Kidney (tissue), 14 donors: ENCODE measurements around the gene SH3PXD2A. TPM values are rescaled to one million over a fixed set of nuclear protein-coding genes. Genes with fewer than 3 reads are reported as not detected.
"Not testable (repeated sequence)": the region's sequence is repeated elsewhere in the genome, so short reads cannot be mapped to it uniquely, and the experiment has no call there.

ENCODE experiments used
- DNase-seq, 5 donors: peaks; one replicate each; pipeline ENCODE4 v3.0.0-alpha.2; 2013 to 2020
- FAIRE-seq: peaks from 2 replicates; lab custom pipeline; 2012; peaks lifted over from hg19 to GRCh38; lab: Jason Lieb, UNC
- H3K27ac ChIP-seq, 2 donors: one replicate each; pipeline ENCODE4 v1.7.0; 2013; ENCODE audit warnings: low read depth in 2 of 2, low read length in 2 of 2, inconsistent platforms in 1 of 2
- H3K27me3 ChIP-seq: one replicate; pipeline ENCODE4 v1.7.1; 2013; ENCODE audit warnings: low read length, inconsistent platforms; ENCODE audit not compliant: control insufficient read depth, insufficient read depth
- H3K36me3 ChIP-seq, 3 donors: one replicate each; pipeline versions ENCODE4 v1.7.0 to v1.7.1; 2013; ENCODE audit warnings: low read length in 3 of 3, control low read depth in 1 of 3, inconsistent platforms in 1 of 3; ENCODE audit not compliant: insufficient read depth in 3 of 3, control insufficient read depth in 2 of 3
- H3K4me1 ChIP-seq, 3 donors: one replicate each; pipeline versions ENCODE4 v1.7.0 to v1.7.1; 2013; ENCODE audit warnings: low read length in 3 of 3, inconsistent platforms in 1 of 3, low read depth in 1 of 3; ENCODE audit not compliant: control insufficient read depth in 2 of 3, insufficient read depth in 2 of 3
- H3K4me3 ChIP-seq, 3 donors: one replicate each; pipeline versions ENCODE4 v1.7.0 to v1.8.1; 2013; ENCODE audit warnings: low read length in 3 of 3, control low read depth in 1 of 3, inconsistent platforms in 1 of 3
- H3K9ac ChIP-seq, 3 donors: one replicate each; pipeline versions ENCODE4 v1.7.0 to v1.7.1; 2013; ENCODE audit warnings: low read length in 3 of 3, control low read depth in 1 of 3, inconsistent platforms in 1 of 3
- H3K9me3 ChIP-seq, 3 donors: one replicate each; pipeline versions ENCODE4 v1.7.0 to v1.7.1; 2013; ENCODE audit warnings: low read length in 3 of 3, control low read depth in 1 of 3, inconsistent platforms in 1 of 3; ENCODE audit not compliant: control insufficient read depth in 2 of 3, insufficient read depth in 1 of 3
- CTCF ChIP-seq: IDR thresholded peaks from 3 replicates; pipeline ENCODE4 v1.5.1; 2012; ENCODE audit warnings: mild to moderate bottlenecking, moderate library complexity, borderline replicate concordance; ENCODE audit not compliant: insufficient read depth; ENCODE audit errors: extremely low read depth
- intact Hi-C: fragments of 100-400 bp; cut with DNase I; formaldehyde crosslinking; loops from one replicate; pipeline ENCODE4 v1.11.1; 2022
- polyA plus RNA-seq: library from polyadenylated mRNA; stranded (reverse); fragments of 350-450 nt; fragmentation: Illumina TruSeq; extraction: RNeasy Lipid Tissue Mini Kit (QIAGEN cat#74804); gene quantifications from one replicate; pipeline ENCODE4 v1.2.3, GENCODE V29; 2014; ENCODE audit warnings: low read depth, low replicate concordance; ENCODE audit not compliant: insufficient read depth
- total RNA-seq: library from RNA; stranded (reverse); fragmentation: NEBNext Ultra II Directional; extraction: Animal tissue kit (Norgen Biotek cat#: 25700); gene quantifications from one replicate; pipeline ENCODE4 v1.2.1, GENCODE V29; 2021
- donor health status: control.
- donor health status: control.
- donor health status: control.
- donor health status: control.
- donor health status: control.
- donor health status: DM: yes; HTN: yes; CAD: no.
- donor health status: Normal renal cell carcinoma (clear cell type).

The SH3PXD2A gene
- total and polyA plus RNA-seq, 2 donors from 2014 or later = 2.4 to 20.1 TPM

- Histone ChIP-seq H3K27me3 (no peaks in the 10 kb centered on the region), H3K9me3 (no peaks in the 10 kb centered on the region), H3K36me3 (no peaks in the 10 kb centered on the region), H3K9ac (no peak overlapping the region), H3K4me1 (peaks cover 0 to 20% (median 8%) of the 10 kb centered on the region in 3 donors), H3K27ac (no peak overlapping the region), H3K4me3 (no peak overlapping the region)
- no peak for FAIRE-seq
- intact Hi-C loops = no loop called here
- no peak for DNase-seq
- no peak for TF ChIP-seq CTCF
Measured at GRCh38 chr10:103663236-103663635, 192.1 kb downstream of the SH3PXD2A start.

GRCh38 chr10:103662704-103663103 lies 192.7 kb downstream of the SH3PXD2A start:
- H3K27ac ChIP-seq, H3K9me3 ChIP-seq, DNase-seq, H3K27me3 ChIP-seq, intact Hi-C loops, H3K9ac ChIP-seq, H3K36me3 ChIP-seq, FAIRE-seq, H3K4me3 ChIP-seq: not testable (repeated sequence)
- H3K4me1 ChIP-seq = peaks cover 0 to 17% (median 5%) of the 10 kb centered on the region in 3 donors

- intact Hi-C loops = no loop called here
- no peak for FAIRE-seq
- no peaks in the 10 kb centered on the region for H3K27me3 ChIP-seq
- H3K9ac ChIP-seq = peak overlapping the region in 2 of 3 donors; percentile 80 to 90
- peak; percentile 91 to 97 (median 94) for DNase-seq
- peak overlapping the region; percentile 89 to 92 for H3K27ac ChIP-seq
- peaks cover 0 to 17% (median 5%) of the 10 kb centered on the region in 3 donors for H3K4me1 ChIP-seq
- H3K36me3 ChIP-seq = peaks cover 0 to 4% (median 0%) of the 10 kb centered on the region in 3 donors
- H3K4me3 ChIP-seq = peak overlapping the region; percentile 26 to 84 (median 80)
- H3K9me3 ChIP-seq = no peaks in the 10 kb centered on the region
- no peak for TF ChIP-seq CTCF
Measured at GRCh38 chr10:103661198-103661950, 194.0 kb downstream of the SH3PXD2A start.

- Histone ChIP-seq H3K36me3 (peaks cover 0 to 4% (median 0%) of the 10 kb centered on the region in 3 donors), H3K27ac (peak overlapping the region; percentile 89 to 92), H3K4me1 (peaks cover 0 to 17% (median 5%) of the 10 kb centered on the region in 3 donors), H3K4me3 (peak overlapping the region; percentile 43 to 84 (median 80)), H3K9me3 (no peaks in the 10 kb centered on the region), H3K27me3 (no peaks in the 10 kb centered on the region), H3K9ac (peak overlapping the region; percentile 20 to 90 (median 80))
- TF ChIP-seq CTCF = no peak
- FAIRE-seq (no peak), DNase-seq (peak; percentile 67 to 86 (median 77))
- intact Hi-C loops = no loop called here
Measured at GRCh38 chr10:103660364-103661197, 194.8 kb downstream of the SH3PXD2A start.
